Ishikawa (cell line): ENCODE data around the gene SGCD.

Source experiments
- CEBPB ChIP-seq: IDR thresholded peaks from 2 replicates; pipeline ENCODE4 v1.6.1; 2012
- CREB1 ChIP-seq: IDR thresholded peaks from 2 replicates; pipeline ENCODE4 v1.6.1; 2012; ENCODE audit warnings: low read depth
- EGR1 ChIP-seq: IDR thresholded peaks from 2 replicates; pipeline ENCODE4 v1.6.1; 2012
- EP300 ChIP-seq: IDR thresholded peaks from 2 replicates; pipeline ENCODE4 v1.6.1; 2012; ENCODE audit warnings: borderline replicate concordance
- FOXM1 ChIP-seq: IDR thresholded peaks from 2 replicates; pipeline ENCODE4 v1.6.1; 2012; ENCODE audit warnings: low read depth, borderline replicate concordance
- NFIC ChIP-seq: IDR thresholded peaks from 2 replicates; pipeline ENCODE4 v1.6.1; 2012
- RAD21 ChIP-seq: IDR thresholded peaks from 2 replicates; pipeline ENCODE4 v1.6.1; 2012; ENCODE audit warnings: low read depth
- TAF1 ChIP-seq: IDR thresholded peaks from 2 replicates; pipeline ENCODE4 v1.6.1; 2012; ENCODE audit warnings: low read depth, mild to moderate bottlenecking
- TCF12 ChIP-seq: IDR thresholded peaks from 2 replicates; pipeline ENCODE4 v1.6.1; 2012; ENCODE audit warnings: low read depth
- TEAD4 ChIP-seq: IDR thresholded peaks from 2 replicates; pipeline ENCODE4 v1.6.1; 2012
- YY1 ChIP-seq: IDR thresholded peaks from 2 replicates; pipeline ENCODE4 v1.6.1; 2012; ENCODE audit warnings: low read depth
- ZBTB7A ChIP-seq: IDR thresholded peaks from 2 replicates; pipeline ENCODE4 v1.6.1; 2012; ENCODE audit warnings: low read depth
- TF ChIP-seq, protein P1 (sequence below): IDR thresholded peaks from 2 replicates; pipeline ENCODE4 v1.6.1; 2012; ENCODE audit warnings: low read depth, mild to moderate bottlenecking
- TF ChIP-seq, protein P2 (sequence below): IDR thresholded peaks from 2 replicates; pipeline ENCODE4 v1.6.1; 2012
- TF ChIP-seq, protein P3 (sequence below): IDR thresholded peaks from 2 replicates; pipeline ENCODE4 v1.6.1; 2012

The SGCD gene

DNA sequence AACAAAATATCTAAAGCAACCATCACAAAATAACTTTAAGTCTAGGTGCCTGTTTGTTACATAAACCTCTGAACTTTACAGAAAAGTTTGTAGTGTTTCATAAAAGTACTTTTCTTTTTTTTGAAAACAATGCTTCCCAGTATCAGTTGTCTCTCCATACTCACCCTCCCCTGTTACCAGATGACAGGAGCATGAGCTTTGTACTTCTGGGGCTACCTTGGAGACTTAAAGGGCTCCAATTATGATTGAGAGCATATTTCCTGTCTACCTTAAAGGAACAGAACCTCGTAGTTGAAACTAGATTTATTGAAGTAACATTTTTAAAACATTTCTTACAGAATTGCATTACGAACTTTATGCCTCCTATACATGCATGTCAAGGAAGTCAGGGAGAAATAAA, 467.7 kb downstream of the SGCD start:
- TF ChIP-seq YY1, result no peak
- TF ChIP-seq EGR1, result no peak
- TF ChIP-seq CEBPB, result no peak
- TF ChIP-seq EP300, result no peak
- TF ChIP-seq RAD21, result no peak
- no peak for TF ChIP-seq ZBTB7A
- TF ChIP-seq, protein P1, sequence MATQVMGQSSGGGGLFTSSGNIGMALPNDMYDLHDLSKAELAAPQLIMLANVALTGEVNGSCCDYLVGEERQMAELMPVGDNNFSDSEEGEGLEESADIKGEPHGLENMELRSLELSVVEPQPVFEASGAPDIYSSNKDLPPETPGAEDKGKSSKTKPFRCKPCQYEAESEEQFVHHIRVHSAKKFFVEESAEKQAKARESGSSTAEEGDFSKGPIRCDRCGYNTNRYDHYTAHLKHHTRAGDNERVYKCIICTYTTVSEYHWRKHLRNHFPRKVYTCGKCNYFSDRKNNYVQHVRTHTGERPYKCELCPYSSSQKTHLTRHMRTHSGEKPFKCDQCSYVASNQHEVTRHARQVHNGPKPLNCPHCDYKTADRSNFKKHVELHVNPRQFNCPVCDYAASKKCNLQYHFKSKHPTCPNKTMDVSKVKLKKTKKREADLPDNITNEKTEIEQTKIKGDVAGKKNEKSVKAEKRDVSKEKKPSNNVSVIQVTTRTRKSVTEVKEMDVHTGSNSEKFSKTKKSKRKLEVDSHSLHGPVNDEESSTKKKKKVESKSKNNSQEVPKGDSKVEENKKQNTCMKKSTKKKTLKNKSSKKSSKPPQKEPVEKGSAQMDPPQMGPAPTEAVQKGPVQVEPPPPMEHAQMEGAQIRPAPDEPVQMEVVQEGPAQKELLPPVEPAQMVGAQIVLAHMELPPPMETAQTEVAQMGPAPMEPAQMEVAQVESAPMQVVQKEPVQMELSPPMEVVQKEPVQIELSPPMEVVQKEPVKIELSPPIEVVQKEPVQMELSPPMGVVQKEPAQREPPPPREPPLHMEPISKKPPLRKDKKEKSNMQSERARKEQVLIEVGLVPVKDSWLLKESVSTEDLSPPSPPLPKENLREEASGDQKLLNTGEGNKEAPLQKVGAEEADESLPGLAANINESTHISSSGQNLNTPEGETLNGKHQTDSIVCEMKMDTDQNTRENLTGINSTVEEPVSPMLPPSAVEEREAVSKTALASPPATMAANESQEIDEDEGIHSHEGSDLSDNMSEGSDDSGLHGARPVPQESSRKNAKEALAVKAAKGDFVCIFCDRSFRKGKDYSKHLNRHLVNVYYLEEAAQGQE, result no peak
- TF ChIP-seq TAF1, result no peak
- TF ChIP-seq FOXM1, result no peak
- TF ChIP-seq CREB1, result no peak
- TF ChIP-seq, protein P2, sequence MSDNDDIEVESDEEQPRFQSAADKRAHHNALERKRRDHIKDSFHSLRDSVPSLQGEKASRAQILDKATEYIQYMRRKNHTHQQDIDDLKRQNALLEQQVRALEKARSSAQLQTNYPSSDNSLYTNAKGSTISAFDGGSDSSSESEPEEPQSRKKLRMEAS, result no peak
- no peak for TF ChIP-seq TEAD4
- TF ChIP-seq NFIC, result no peak

DNA sequence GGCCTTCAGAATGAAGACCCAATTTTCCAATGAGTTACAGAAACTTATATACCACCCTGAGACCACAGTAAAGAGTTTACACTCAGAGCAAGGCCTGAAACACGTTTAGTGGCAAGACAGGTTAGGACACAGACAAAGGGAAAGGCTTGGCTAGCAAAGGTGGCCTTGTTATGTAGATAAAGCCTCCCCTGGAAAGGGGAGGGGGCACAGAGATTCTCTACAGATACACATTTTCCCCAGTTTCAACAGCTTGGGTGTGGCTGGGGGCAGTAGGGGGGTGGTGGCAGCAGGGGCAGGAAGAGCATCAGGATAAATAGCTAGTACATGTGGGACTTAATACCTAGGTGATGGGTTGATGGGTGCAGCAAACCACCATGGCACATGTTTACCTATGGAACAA, 471.2 kb downstream of the SGCD start:
- TF ChIP-seq FOXM1 (no peak), RAD21 (no peak), NFIC (no peak), TCF12 (no peak), ZBTB7A (no peak), EGR1 (no peak), TEAD4 (no peak)
- TF ChIP-seq, protein P1, result no peak
- TF ChIP-seq, protein P3, sequence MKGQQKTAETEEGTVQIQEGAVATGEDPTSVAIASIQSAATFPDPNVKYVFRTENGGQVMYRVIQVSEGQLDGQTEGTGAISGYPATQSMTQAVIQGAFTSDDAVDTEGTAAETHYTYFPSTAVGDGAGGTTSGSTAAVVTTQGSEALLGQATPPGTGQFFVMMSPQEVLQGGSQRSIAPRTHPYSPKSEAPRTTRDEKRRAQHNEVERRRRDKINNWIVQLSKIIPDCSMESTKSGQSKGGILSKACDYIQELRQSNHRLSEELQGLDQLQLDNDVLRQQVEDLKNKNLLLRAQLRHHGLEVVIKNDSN, result no peak

DNA sequence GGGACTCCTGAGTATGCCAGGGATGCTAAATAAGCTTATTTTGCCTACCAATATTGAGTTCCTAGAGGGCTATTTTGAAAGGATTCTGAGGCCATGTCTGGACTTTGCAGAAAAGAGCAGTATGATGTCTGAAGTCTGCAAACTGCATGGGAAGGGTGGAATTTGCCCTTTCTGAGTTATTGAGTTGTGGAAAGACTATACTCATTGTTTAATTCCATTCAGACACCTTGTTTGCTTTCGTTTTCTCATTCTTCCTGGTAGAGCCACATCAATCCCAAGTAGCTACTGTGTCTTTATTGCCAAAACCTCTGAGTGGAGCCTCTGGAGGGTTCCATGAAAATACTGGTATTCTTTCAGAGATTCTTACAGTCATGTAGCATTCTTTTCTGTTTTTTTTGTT, 472.2 kb downstream of the SGCD start:
- TF ChIP-seq RAD21, result no peak

DNA sequence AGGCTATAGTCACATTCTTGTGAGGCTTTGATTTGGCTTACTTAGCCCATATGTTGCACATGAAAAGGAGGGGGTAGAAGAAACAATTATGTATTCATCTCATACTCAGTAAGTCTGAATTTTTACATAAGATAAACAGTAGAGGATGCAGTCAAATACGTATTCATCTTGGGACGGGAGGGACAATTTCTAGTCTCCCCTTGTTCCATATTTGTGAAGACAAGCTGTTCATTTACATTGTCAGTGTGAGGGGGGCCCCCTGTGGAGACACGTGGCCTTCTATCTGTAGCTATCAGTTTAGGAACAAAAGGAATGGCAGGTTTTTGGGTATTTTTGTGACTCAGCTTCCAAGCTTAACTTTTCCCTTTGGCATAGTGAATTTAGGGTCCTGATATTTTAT, 474.0 kb downstream of the SGCD start:
- TF ChIP-seq, protein P1, result no peak
- TF ChIP-seq NFIC, result no peak
- TF ChIP-seq YY1, result no peak
- no peak for TF ChIP-seq TCF12
- no peak for TF ChIP-seq RAD21
- TF ChIP-seq TEAD4, result no peak
- no peak for TF ChIP-seq CREB1

DNA sequence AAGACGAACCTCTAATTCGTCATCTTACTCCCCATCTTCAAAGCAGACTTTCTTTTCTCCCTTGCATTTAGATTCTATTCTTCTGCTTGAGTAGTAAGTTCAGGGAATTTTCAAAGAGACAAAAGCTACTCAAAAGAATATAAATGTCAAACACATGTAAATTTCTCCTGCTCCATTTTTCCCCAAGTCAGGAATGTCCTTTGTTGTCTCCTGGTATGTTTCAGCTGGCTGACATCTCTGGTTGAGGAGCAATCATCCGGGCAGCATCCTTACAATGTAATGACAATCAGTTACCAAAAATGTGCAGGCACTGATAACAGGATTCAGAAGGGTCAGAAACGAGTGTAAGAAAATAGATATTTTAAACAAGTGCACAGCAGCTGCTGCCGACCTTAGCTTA, 475.5 kb downstream of the SGCD start:
- TF ChIP-seq TCF12 (no peak), TEAD4 (no peak), YY1 (no peak)

DNA sequence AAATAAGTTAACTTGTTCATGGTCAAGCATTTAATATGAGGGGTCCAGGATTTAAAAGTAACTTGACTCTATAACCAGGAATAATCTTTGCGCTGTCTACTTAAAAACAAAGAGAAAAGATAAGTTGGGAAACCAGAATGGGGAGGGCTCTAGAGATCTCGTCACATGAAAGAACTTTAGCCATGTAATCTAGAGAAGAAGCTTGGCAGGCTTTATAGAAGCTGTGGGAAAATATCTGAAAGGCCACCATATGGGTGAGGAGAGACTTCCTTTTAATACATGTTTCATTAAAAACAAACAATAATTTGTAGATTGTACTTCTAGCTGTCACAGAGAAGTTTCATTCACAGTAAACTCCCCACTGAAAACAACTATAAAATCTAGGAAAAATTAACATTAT, 476.4 kb downstream of the SGCD start:
- TF ChIP-seq TEAD4, result no peak
- TF ChIP-seq FOXM1, result no peak
- TF ChIP-seq EGR1, result no peak
- no peak for TF ChIP-seq NFIC
- no peak for TF ChIP-seq TCF12
- TF ChIP-seq, protein P1, result no peak
- no peak for TF ChIP-seq CEBPB
- TF ChIP-seq EP300, result no peak
- TF ChIP-seq TAF1, result no peak
- TF ChIP-seq ZBTB7A, result no peak
- TF ChIP-seq CREB1, result no peak
